ENCODE results near the gene LYPD5.

The LYPD5 gene

DNA sequence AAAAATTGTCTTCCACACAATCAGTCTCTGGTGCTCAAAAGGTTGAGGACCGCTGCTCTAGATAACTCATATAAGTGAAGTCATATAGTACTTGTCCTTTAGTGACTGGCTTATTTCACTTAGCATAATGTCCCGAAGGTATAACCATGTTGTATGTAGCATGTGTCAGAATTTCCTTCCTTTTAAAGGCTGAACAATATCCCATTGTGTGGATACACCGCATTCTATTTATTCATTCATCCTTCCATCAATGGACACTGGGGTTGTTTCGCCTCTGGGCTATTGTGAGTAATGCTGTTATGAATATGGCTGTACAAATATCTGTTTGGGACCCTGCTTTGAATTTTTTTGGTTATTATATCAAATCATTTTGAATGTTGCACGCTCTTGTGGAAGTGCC lies 4.6 kb upstream of the LYPD5 start:
- in situ Hi-C loops (cut with MboI; ENCODE audit: low sequenced_read_pairs): loop anchor here (10.0 kb wide), 1 partner anchor 372 kb away; no protein-coding TSS in a partner anchor

GRCh38 chr19:43806401-43806800 lies 4.2 kb upstream of the LYPD5 start:
- in situ Hi-C loops (cut with MboI; ENCODE audit: low sequenced_read_pairs): loop anchor here (10.0 kb wide), 1 partner anchor 372 kb away; no protein-coding TSS in a partner anchor

GRCh38 chr19:43804432-43804831 lies 2.2 kb upstream of the LYPD5 start:
- in situ Hi-C loops (cut with MboI; ENCODE audit: low sequenced_read_pairs): loop anchor here (10.0 kb wide), 1 partner anchor 370 kb away; no protein-coding TSS in a partner anchor

GRCh38 chr19:43799502-43800142 lies 2.6 kb downstream of the LYPD5 start:
- in situ Hi-C loops (cut with MboI; ENCODE audit: low sequenced_read_pairs): loop anchor here (10.0 kb wide), 1 partner anchor 365 kb away; no protein-coding TSS in a partner anchor

DNA sequence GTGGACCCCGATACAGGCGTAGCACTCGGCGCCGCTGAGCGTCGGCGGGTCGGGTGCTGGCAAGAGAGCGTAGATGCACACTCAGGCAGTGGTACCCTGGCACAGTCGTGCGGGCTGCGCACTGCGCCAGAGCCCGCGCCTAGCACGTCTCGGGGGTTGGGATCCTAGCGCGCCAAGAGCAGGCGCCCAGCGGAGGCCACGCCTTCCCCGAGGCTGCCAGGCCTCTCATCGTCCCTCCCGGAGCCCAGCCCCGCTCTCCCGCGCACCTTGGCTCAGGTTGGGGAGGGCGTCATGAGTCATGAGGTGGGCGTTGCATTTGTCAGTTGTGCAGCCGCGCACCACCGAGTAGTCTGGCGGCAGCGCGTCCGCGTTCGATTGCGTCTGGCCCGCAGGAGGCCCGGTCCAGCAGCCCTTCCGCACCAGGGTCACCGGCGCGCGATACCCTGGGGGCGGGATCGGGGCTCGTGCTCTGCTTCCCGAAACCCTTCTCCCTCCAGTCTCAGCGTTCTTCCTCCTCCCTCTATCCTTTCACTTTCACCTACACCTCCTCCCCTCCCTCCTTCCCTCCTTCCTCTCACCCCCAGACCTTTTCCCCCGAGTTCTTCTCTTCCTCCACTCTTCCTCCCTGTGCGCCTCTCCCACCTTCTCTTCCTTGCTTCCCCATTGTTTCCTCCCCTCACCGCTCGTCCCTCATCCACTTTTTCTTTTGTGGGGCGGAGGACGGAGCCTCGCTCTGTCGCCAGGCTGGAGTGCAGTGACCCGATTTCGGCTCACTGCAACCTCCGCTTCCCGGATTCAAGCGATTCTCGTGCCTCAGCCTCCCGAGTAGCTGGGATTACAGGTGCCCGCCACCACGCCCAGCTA lies 3.5 kb downstream of the LYPD5 start:
- in situ Hi-C loops (cut with MboI; ENCODE audit: low sequenced_read_pairs): no loop called here

DNA sequence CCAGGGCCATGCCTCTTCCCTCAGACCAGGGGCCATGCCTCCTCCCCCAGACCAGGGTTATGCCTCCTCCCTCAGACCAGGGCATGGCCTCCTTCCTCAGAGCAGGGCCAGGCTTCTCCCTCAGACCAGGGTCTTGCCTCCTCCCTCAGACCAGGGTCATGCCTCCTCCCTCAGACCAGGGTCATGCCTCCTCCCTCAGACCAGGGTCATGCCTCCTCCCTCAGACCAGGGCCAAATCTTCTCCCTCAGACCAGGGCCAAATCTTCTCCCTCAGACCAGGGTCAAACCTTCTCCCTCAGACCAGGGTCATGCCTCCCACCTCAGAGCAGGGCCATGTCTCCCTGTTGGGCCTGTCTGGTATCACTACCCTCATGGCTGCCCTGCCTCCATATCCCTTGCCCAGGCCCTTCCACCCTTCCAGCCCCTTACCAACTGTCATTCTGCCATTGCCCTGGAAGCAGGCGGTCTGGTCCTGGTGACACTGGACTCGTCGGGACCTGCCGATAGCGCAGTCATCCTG lies 4.2 kb downstream of the LYPD5 start:
- in situ Hi-C loops (cut with MboI; ENCODE audit: low sequenced_read_pairs): no loop called here

- in situ Hi-C loops (cut with MboI; ENCODE audit: low sequenced_read_pairs): no loop called here
These were observed 4.7 kb downstream of the LYPD5 start for GRCh38 chr19:43797556-43797955.

DNA sequence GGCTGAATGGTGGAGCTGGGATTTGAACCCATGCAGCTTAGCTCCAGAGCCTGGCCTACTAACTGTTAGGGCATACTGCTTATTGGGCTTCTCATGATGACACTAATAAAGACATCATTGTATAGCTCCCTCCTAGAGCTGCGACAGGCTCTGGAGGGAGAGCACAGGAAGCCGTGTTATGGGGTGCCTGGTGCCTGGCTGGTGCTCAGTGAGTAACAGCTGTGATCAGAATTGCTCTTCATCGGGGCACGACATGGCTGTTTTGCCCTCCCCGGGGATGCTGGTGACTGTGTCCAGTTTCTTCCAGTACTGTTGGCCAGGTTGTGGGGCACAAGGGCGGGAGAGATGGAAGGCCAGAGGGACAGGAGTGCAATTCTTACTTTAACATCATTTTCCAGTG lies 5.1 kb downstream of the LYPD5 start:
- in situ Hi-C loops (cut with MboI; ENCODE audit: low sequenced_read_pairs): no loop called here

- in situ Hi-C loops (cut with MboI; ENCODE audit: low sequenced_read_pairs): no loop called here
These were observed 11.7 kb downstream of the LYPD5 start for GRCh38 chr19:43790587-43790986.

- in situ Hi-C loops (cut with MboI; ENCODE audit: low sequenced_read_pairs): loop anchor here (5.0 kb wide), 1 partner anchor 42 kb away; no protein-coding TSS in a partner anchor
These were observed 13.2 kb downstream of the LYPD5 start for GRCh38 chr19:43789029-43789428.

- in situ Hi-C loops (cut with MboI; ENCODE audit: low sequenced_read_pairs): loop anchor here (5.0 kb wide), 1 partner anchor 39 kb away; no protein-coding TSS in a partner anchor
These were observed 15.6 kb downstream of the LYPD5 start for GRCh38 chr19:43786665-43787064.

- in situ Hi-C loops (cut with MboI; ENCODE audit: low sequenced_read_pairs): loop anchor here (5.0 kb wide), 1 partner anchor 38 kb away; no protein-coding TSS in a partner anchor
These were observed 17.1 kb downstream of the LYPD5 start for GRCh38 chr19:43784981-43785808.

DNA sequence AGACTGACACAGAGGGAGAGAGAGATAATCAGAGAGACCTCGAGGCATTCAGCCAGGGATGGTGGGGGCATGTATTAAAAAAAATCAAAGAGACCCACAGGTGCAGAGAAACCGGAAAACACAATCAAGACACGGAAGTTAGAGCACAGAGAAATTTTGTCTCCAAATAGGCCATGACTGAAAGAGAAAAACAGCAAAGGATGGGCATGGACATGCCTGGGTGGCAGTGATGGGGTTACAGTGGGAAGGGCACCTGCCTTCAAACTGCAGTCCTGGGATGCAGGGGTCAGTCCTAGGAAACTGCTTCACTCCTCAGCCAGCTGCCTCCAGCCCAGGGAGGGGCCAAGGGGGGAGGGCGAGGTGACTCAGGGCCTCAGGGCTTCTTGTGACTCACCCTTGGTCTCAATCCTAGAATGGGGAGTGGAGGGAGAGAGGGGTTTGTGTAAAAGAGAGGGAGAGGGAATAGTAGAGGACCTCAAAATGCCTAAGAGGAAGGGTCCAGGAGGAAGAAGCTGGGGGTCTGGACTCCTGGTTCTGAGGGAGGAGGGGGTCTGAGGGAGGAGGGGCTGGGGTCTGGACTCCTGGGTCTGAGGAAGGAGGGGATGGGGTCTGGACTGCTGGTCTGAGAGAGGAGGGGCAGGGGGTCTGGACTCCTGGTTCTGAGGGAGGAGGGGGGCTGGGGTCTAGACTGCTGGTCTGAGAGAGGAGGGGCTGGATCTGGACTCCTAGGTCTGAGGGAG lies 17.8 kb downstream of the LYPD5 start:
- in situ Hi-C loops (cut with MboI; ENCODE audit: low sequenced_read_pairs): no loop called here

DNA sequence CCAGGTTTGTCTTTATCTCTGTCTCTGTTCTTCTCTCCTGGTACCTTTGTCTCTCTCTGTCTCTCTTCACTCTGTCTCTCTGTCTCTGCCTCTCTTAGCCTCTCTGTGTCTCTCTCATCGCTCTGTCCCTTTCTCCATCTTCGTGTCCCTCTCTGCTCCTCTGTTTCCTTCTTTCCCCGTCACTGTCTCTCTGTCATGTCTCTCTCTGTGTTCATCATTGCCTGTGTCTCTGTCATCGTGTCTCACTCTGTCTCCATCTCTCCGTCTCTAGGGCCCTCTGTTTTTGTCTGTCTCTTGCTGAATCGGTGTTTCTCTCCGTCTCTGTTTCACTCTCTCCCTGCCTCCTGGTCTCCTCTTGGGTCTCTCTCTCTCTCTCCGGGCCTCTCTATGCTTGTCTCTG lies 18.6 kb downstream of the LYPD5 start:
- in situ Hi-C loops (cut with MboI; ENCODE audit: low sequenced_read_pairs): no loop called here

- in situ Hi-C loops (cut with MboI; ENCODE audit: low sequenced_read_pairs): no loop called here
These were observed 19.5 kb downstream of the LYPD5 start for GRCh38 chr19:43782689-43783231.

GRCh38 chr19:43782311-43782660 lies 20.0 kb downstream of the LYPD5 start:
- in situ Hi-C loops (cut with MboI; ENCODE audit: low sequenced_read_pairs): no loop called here

DNA sequence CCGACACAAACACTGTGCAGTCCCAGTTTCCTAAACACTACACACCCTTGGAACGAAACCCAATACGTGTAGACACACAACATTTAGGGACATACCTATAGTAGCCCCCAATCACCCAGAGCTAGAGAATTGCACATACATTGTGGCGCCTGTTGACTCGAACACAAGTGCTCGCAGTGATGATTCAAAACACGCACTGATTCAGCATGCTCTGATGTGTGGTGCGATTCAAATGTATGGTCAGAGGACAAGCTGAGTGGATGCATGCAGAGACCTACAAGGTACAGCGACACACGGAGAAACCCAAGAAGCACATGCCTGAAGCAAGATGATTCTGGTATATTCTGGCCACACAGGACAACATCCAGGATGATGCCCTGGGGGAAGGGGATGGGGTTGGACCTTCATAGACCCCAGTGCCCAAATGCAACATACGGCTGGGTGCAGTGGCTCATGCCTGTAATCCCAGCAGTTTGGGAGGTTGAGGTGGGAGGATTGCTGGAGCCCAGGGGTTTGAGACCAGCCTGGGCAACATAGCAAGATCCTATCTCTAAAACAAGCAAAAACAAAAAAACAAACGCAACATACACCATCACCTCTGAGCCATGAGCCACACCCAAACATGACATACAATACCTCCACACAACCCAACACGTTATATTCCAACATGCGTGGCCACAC lies 20.5 kb downstream of the LYPD5 start:
- in situ Hi-C loops (cut with MboI; ENCODE audit: low sequenced_read_pairs): no loop called here

- in situ Hi-C loops (cut with MboI; ENCODE audit: low sequenced_read_pairs): no loop called here
These were observed 21.3 kb downstream of the LYPD5 start, which contains the start of gene KCNN4 for GRCh38 chr19:43780706-43781525. Gene KCNN4, minus strand, starts transcription at chr19:43780973. Its CDS starts 112 bp downstream, at chr19:43780861.

Measured in HL-60/S4 (cell line).